AG10803 (cell line): ENCODE measurements around the gene VCPKMT.

Experiments used
- DNase-seq: peaks from one replicate; pipeline ENCODE4 v3.0.0; 2010; ENCODE audit warnings: low read depth
- H3K4me3 ChIP-seq: 2 replicates; pipeline ENCODE4 v1.5.1; 2011; ENCODE audit warnings: mild to moderate bottlenecking, low read length, control low read depth
- CTCF ChIP-seq: conservative IDR thresholded peaks from 2 replicates; pipeline ENCODE4 v1.5.1; 2011; ENCODE audit warnings: mild to moderate bottlenecking, low read length, control low read depth, inconsistent platforms

The VCPKMT gene

GRCh38 chr14:50093496-50093895, 22.9 kb downstream of the VCPKMT start:
- no peak overlapping the region for H3K4me3 ChIP-seq
- no peak for DNase-seq
- no peak for TF ChIP-seq CTCF

DNA sequence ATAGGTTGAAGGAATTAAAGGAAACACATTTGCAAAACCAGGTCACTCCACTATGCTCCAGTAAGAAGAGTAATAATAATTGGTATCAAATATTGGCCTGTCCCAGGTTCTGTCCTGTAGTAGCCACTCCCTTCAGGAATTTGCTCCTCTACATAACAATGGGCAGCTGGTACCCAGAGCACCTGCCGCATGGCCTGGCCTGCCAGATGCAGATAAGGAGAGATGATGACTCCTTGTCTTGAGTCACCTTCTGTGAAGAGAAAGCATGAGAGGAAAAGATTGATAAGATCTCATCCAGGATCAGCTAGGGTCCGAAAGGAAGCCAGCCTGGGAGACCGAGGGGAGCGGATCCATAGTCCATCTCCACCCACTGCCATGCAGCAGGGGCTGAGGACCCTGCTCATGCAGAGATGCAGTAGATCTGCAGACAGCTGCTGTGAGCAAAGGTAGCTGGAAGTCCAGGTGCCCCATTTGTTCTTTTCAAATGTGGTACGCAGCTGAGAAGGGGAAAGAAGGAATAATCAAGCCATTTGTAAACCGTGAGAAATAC, 24.3 kb downstream of the VCPKMT start:
- no peak for DNase-seq
- no peak overlapping the region for H3K4me3 ChIP-seq
- no peak for TF ChIP-seq CTCF

DNA sequence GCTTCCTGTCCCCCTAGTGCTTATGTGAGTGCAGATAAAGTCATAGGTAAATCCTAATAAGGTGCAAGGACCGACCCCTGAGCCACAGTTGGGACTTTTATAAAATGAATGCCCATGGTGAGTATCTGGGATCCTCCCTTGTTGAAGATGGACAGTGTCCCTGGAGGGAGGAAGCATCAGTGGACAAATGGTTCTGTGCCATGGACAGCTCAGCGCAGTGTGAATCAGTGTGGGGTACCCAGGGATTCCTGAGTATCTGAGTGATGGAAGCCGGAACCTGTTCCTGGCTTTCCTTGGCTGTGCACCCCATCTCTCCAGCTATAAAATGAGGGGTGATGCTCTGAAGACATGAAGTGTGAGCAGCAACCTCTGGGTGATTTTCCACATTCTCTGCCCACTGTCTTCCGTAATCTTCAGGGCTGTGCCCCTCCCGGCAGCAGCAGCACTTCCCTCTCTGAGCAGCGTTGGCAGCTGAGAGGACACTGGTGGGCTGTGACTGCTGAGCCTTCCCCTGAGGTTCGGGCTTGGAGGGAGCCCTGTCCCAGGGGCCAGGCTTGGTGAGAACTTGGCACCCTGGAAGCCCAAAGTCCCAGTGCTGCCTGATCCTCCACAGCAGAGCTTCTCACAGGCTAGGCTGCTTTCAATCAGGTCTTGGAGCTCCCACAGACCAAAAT, 25.0 kb downstream of the VCPKMT start:
- no peak for DNase-seq
- no peak for TF ChIP-seq CTCF
- H3K4me3 ChIP-seq, result no peak overlapping the region

- no peak overlapping the region for H3K4me3 ChIP-seq
- DNase-seq, result no peak
- TF ChIP-seq CTCF, result no peak
These were observed 27.2 kb downstream of the VCPKMT start for GRCh38 chr14:50089208-50089607.

DNA sequence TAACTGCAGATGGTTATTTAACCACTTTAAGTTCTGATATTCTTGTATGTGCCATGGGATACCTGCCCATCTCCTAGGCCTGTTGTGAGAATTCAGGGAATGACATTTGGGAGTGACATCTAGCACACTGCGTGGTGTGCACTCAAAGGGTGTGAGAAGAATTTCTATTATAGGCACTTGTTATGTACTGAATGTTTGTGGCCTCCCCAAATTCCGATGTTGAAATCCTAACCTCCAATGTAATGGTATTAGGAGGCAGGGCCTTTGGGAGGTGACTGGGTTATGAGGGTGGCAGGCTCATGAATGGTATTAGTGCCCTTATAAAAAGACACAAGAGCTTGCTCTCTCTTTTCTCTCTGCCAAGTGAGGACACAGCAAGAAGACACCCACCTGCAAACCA, 27.6 kb downstream of the VCPKMT start:
- no peak overlapping the region for H3K4me3 ChIP-seq
- TF ChIP-seq CTCF, result no peak
- DNase-seq, result no peak

- no peak for TF ChIP-seq CTCF
- DNase-seq, result no peak
- H3K4me3 ChIP-seq, result no peak overlapping the region
These were observed 28.3 kb downstream of the VCPKMT start for GRCh38 chr14:50088117-50088515.

DNA sequence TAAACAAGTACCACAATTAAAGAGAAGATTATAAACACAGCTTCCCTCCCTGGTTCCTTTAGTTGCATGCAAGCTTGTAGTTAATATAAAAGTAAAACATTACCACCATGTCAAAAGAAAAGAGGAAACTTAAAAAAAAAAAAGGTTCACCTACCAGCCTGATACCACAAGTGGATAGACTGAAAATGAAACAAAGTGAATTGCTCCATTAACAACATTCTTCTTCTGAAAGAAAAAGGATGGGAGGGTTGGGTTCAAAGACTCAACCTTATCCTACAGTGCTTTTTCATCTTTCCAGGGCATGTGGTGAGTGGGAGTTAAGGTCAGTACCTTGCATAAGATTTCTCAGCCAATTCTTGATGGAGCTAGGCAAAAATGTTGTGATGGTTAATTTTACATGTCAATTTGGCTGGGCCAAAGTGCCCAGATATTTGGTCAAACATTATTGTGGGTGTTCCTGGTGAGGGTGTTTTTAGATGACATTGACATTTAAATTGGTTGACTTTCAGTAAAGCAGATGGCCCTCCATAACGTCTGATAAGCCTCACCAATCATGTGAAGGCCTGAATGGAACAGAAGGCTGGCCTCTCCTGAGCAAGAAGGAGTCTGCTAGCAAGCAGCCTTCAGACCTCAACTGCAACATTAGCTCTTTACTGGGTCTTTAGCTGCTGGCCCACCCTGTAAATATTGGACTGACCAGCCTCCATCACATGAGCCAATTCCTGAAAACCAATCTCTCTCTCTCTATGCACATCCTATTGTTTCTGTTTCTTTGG, 28.8 kb downstream of the VCPKMT start:
- H3K4me3 ChIP-seq, result no peak overlapping the region
- no peak for DNase-seq

More for the DNA sequence above, 28.8 kb downstream of the VCPKMT start:
- no peak for TF ChIP-seq CTCF
